ENCODE data around the gene ZNF212. TPM values are rescaled to one million over a fixed set of nuclear protein-coding genes. Genes with fewer than 3 reads are reported as not detected.
A peak's percentile ranks its signal among the peaks of the same experiment; 100 is the strongest.
"Not testable (repeated sequence)": the region's sequence is repeated elsewhere in the genome, so short reads cannot be mapped to it uniquely, and the experiment has no call there.

The ZNF212 gene
- total RNA-seq, 2 experiments from 2014 or later: 10.8 to 12.9 TPM

- H3K4me1 Mint-ChIP-seq (ENCODE audit: low read depth): no peaks in the 10 kb centered on the region
- H3K27ac Mint-ChIP-seq: no peak overlapping the region
- no peaks in the 10 kb centered on the region for H3K27me3 Mint-ChIP-seq (ENCODE audit: low read depth)
- DNase-seq (no peak), ATAC-seq (no peak)
- H3K36me3 Mint-ChIP-seq (ENCODE audit: low read depth): peaks cover 35% of the 10 kb centered on the region
- ChIA-PET POLR2A (no interaction called here), CTCF (no interaction called here)
- no peaks in the 10 kb centered on the region for H3K9me3 Mint-ChIP-seq (ENCODE audit: insufficient read depth)
- no peak overlapping the region for H3K4me3 Mint-ChIP-seq
These were observed 15.1 kb upstream of the ZNF212 start for GRCh38 chr7:149224352-149224751.

- no peak overlapping the region for H3K27ac Mint-ChIP-seq
- peaks cover 30% of the 10 kb centered on the region for H3K36me3 Mint-ChIP-seq (ENCODE audit: low read depth)
- no peaks in the 10 kb centered on the region for H3K27me3 Mint-ChIP-seq (ENCODE audit: low read depth)
- no peak for ATAC-seq
- ChIA-PET POLR2A (no interaction called here), CTCF (no interaction called here)
- no peaks in the 10 kb centered on the region for H3K4me1 Mint-ChIP-seq (ENCODE audit: low read depth)
- H3K9me3 Mint-ChIP-seq (ENCODE audit: insufficient read depth): no peaks in the 10 kb centered on the region
- H3K4me3 Mint-ChIP-seq: no peak overlapping the region
- no peak for DNase-seq
These were observed 14.3 kb upstream of the ZNF212 start for GRCh38 chr7:149225106-149225505.

GRCh38 chr7:149225656-149226055, 13.8 kb upstream of the ZNF212 start:
- ATAC-seq (no peak), DNase-seq (no peak)
- CTCF ChIA-PET: no interaction called here
- H3K27me3 Mint-ChIP-seq (ENCODE audit: low read depth): no peaks in the 10 kb centered on the region
- POLR2A ChIA-PET: no interaction called here
- H3K4me1 Mint-ChIP-seq (ENCODE audit: low read depth): no peaks in the 10 kb centered on the region
- H3K4me3 Mint-ChIP-seq: no peak overlapping the region
- no peak overlapping the region for H3K27ac Mint-ChIP-seq
- H3K9me3 Mint-ChIP-seq (ENCODE audit: insufficient read depth): no peaks in the 10 kb centered on the region
- H3K36me3 Mint-ChIP-seq (ENCODE audit: low read depth): peaks cover 28% of the 10 kb centered on the region

- H3K36me3 Mint-ChIP-seq (ENCODE audit: low read depth): peaks cover 23% of the 10 kb centered on the region
- ATAC-seq; H3K9me3 Mint-ChIP-seq (ENCODE audit: insufficient read depth); H3K27me3 Mint-ChIP-seq (ENCODE audit: low read depth); CTCF ChIA-PET; H3K4me3 Mint-ChIP-seq; H3K27ac Mint-ChIP-seq; POLR2A ChIA-PET; H3K4me1 Mint-ChIP-seq (ENCODE audit: low read depth); DNase-seq: not testable (repeated sequence)
These were observed 13.1 kb upstream of the ZNF212 start for GRCh38 chr7:149226366-149226765.

- H3K27me3 Mint-ChIP-seq (ENCODE audit: low read depth): no peaks in the 10 kb centered on the region
- H3K4me3 Mint-ChIP-seq: no peak overlapping the region
- no peak for ATAC-seq
- POLR2A ChIA-PET: no interaction called here
- no peaks in the 10 kb centered on the region for H3K4me1 Mint-ChIP-seq (ENCODE audit: low read depth)
- H3K36me3 Mint-ChIP-seq (ENCODE audit: low read depth): peaks cover 18% of the 10 kb centered on the region
- H3K27ac Mint-ChIP-seq: no peak overlapping the region
- DNase-seq: no peak
- CTCF ChIA-PET: no interaction called here
- H3K9me3 Mint-ChIP-seq (ENCODE audit: insufficient read depth): no peaks in the 10 kb centered on the region
These were observed 12.5 kb upstream of the ZNF212 start for GRCh38 chr7:149226840-149227494.

- Mint-ChIP-seq H3K9me3 (ENCODE audit: insufficient read depth) (no peaks in the 10 kb centered on the region), H3K36me3 (ENCODE audit: low read depth) (peaks cover 11% of the 10 kb centered on the region), H3K4me3 (no peak overlapping the region), H3K4me1 (ENCODE audit: low read depth) (no peaks in the 10 kb centered on the region), H3K27me3 (ENCODE audit: low read depth) (no peaks in the 10 kb centered on the region), H3K27ac (no peak overlapping the region)
- POLR2A ChIA-PET: interaction anchor here (1.0 kb wide), 1 partner anchor 34 kb away, joined by 3 read pairs; the partner anchor contains the start of gene ZNF282
- no peak for ATAC-seq
- CTCF ChIA-PET: interaction anchor here (0.6 to 1.0 kb wide), 2 partner anchors 34 to 149 kb away, joined by 3 to 4 read pairs; partner anchors contain the start of gene ZNF282
- no peak for DNase-seq
These were observed 10.5 kb upstream of the ZNF212 start for GRCh38 chr7:149228831-149229471.

- ChIA-PET CTCF (no interaction called here), POLR2A (interaction anchor here (1.0 kb wide), 1 partner anchor 34 kb away, joined by 3 read pairs; the partner anchor contains the start of gene ZNF282)
- Mint-ChIP-seq H3K9me3 (ENCODE audit: insufficient read depth) (no peaks in the 10 kb centered on the region), H3K4me3 (no peak overlapping the region), H3K4me1 (ENCODE audit: low read depth) (no peaks in the 10 kb centered on the region), H3K27ac (no peak overlapping the region), H3K27me3 (ENCODE audit: low read depth) (no peaks in the 10 kb centered on the region), H3K36me3 (ENCODE audit: low read depth) (peaks cover 11% of the 10 kb centered on the region)
- ATAC-seq: no peak
- DNase-seq: no peak
These were observed 9.9 kb upstream of the ZNF212 start for GRCh38 chr7:149229526-149229925.

GRCh38 chr7:149232362-149232761, 7.1 kb upstream of the ZNF212 start:
- DNase-seq: no peak
- ATAC-seq: no peak
- H3K27ac Mint-ChIP-seq: no peak overlapping the region
- H3K27me3 Mint-ChIP-seq (ENCODE audit: low read depth): no peaks in the 10 kb centered on the region
- H3K9me3 Mint-ChIP-seq (ENCODE audit: insufficient read depth): no peaks in the 10 kb centered on the region
- CTCF ChIA-PET: no interaction called here
- no peaks in the 10 kb centered on the region for H3K4me1 Mint-ChIP-seq (ENCODE audit: low read depth)
- POLR2A ChIA-PET: no interaction called here
- H3K4me3 Mint-ChIP-seq: no peak overlapping the region
- no peaks in the 10 kb centered on the region for H3K36me3 Mint-ChIP-seq (ENCODE audit: low read depth)

- H3K27ac Mint-ChIP-seq; H3K4me1 Mint-ChIP-seq (ENCODE audit: low read depth); ATAC-seq; H3K4me3 Mint-ChIP-seq; CTCF ChIA-PET; DNase-seq; H3K36me3 Mint-ChIP-seq (ENCODE audit: low read depth); H3K9me3 Mint-ChIP-seq (ENCODE audit: insufficient read depth); H3K27me3 Mint-ChIP-seq (ENCODE audit: low read depth): not testable (repeated sequence)
- POLR2A ChIA-PET: interaction anchor here (0.5 to 0.6 kb wide), 2 partner anchors 9 to 262 kb away, joined by 3 read pairs; no protein-coding TSS in a partner anchor
These were observed 5.7 kb upstream of the ZNF212 start for GRCh38 chr7:149233655-149234204.

- ChIA-PET CTCF (no interaction called here), POLR2A (no interaction called here)
- H3K36me3 Mint-ChIP-seq (ENCODE audit: low read depth): peaks cover 6% of the 10 kb centered on the region
- no peak overlapping the region for H3K4me3 Mint-ChIP-seq
- no peak overlapping the region for H3K27ac Mint-ChIP-seq
- no peak for DNase-seq
- H3K27me3 Mint-ChIP-seq (ENCODE audit: low read depth): no peaks in the 10 kb centered on the region
- no peak for ATAC-seq
- peaks cover 25% of the 10 kb centered on the region for H3K4me1 Mint-ChIP-seq (ENCODE audit: low read depth)
- peaks cover 2% of the 10 kb centered on the region for H3K9me3 Mint-ChIP-seq (ENCODE audit: insufficient read depth)
These were observed 1.9 kb upstream of the ZNF212 start for GRCh38 chr7:149237502-149237901.

- Mint-ChIP-seq H3K27ac (no peak overlapping the region), H3K4me1 (ENCODE audit: low read depth) (peaks cover 28% of the 10 kb centered on the region), H3K27me3 (ENCODE audit: low read depth) (no peaks in the 10 kb centered on the region), H3K4me3 (no peak overlapping the region), H3K9me3 (ENCODE audit: insufficient read depth) (peaks cover 6% of the 10 kb centered on the region), H3K36me3 (ENCODE audit: low read depth) (peaks cover 11% of the 10 kb centered on the region)
- ChIA-PET CTCF (interaction anchor here (1.0 kb wide), 1 partner anchor 27 kb away, joined by 3 read pairs; no protein-coding TSS in a partner anchor), POLR2A (no interaction called here)
- ATAC-seq (no peak), DNase-seq (no peak)
These were observed 1.4 kb upstream of the ZNF212 start for GRCh38 chr7:149238051-149238450.

- Mint-ChIP-seq H3K27me3 (ENCODE audit: low read depth) (no peaks in the 10 kb centered on the region), H3K36me3 (ENCODE audit: low read depth) (peaks cover 13% of the 10 kb centered on the region), H3K4me3 (peak overlapping the region; percentile 92), H3K27ac (peak overlapping the region; percentile 84), H3K9me3 (ENCODE audit: insufficient read depth) (peaks cover 6% of the 10 kb centered on the region), H3K4me1 (ENCODE audit: low read depth) (peaks cover 38% of the 10 kb centered on the region)
- DNase-seq (no peak), ATAC-seq (no peak)
- ChIA-PET CTCF (interaction anchor here (0.8 to 2.8 kb wide), 4 partner anchors 8 to 45 kb away, joined by 4 to 21 read pairs (median 4); partner anchors contain the start of genes ZNF282 and ZNF783), POLR2A (interaction anchor here (1.4 kb wide), 1 partner anchor 94 kb away, joined by 3 read pairs; the partner anchor contains the start of gene ZNF398)
These were observed 1.2 kb downstream of the ZNF212 start for GRCh38 chr7:149240637-149241036.

Data from activated CD8-positive, alpha-beta T cell treated with anti-CD3 and anti-CD28 coated beads, Interleukin-2, amount 10 ng/mL, durations not matched to agents 7 days and 5 days (primary cell).